ENCODE measurements around the gene PRR32. TPM values are rescaled to one million over a fixed set of nuclear protein-coding genes. Genes with fewer than 3 reads are reported as not detected.
"Not testable (repeated sequence)": the region's sequence is repeated elsewhere in the genome, so short reads cannot be mapped to it uniquely, and the experiment has no call there.

The PRR32 gene
- total RNA-seq: not detected in 2 replicates
- long read RNA-seq: 0 reads

- Mint-ChIP-seq H3K36me3 (ENCODE audit: unreplicated experiment) (no peaks in the 10 kb centered on the region), H3K9me3 (ENCODE audit: unreplicated experiment) (peaks cover 39% of the 10 kb centered on the region), H3K27me3 (ENCODE audit: unreplicated experiment) (no peaks in the 10 kb centered on the region), H3K27ac (ENCODE audit: unreplicated experiment) (no peak within 1 kb of the TSS), H3K4me1 (ENCODE audit: unreplicated experiment) (no peaks in the 10 kb centered on the region), H3K4me3 (ENCODE audit: unreplicated experiment) (no peak within 1 kb of the TSS)
- no peak for TF ChIP-seq CTCF (IDR thresholded peaks at IDR 0.05)
- no peak for DNase-seq (ENCODE audit: extremely low spot score, unreplicated experiment)
Measured at GRCh38 chrX:126819429-126819828, at the start of gene PRR32. Gene PRR32, plus strand, starts transcription at chrX:126819729. Its CDS starts 115 bp downstream, at chrX:126819844.

- peaks cover 43% of the 10 kb centered on the region for H3K9me3 Mint-ChIP-seq (ENCODE audit: unreplicated experiment)
- no peaks in the 10 kb centered on the region for H3K4me1 Mint-ChIP-seq (ENCODE audit: unreplicated experiment)
- no peak overlapping the region for H3K4me3 Mint-ChIP-seq (ENCODE audit: unreplicated experiment)
- DNase-seq (ENCODE audit: extremely low spot score, unreplicated experiment): no peak
- TF ChIP-seq CTCF (IDR thresholded peaks at IDR 0.05): peak; percentile 13
- no peak overlapping the region for H3K27ac Mint-ChIP-seq (ENCODE audit: unreplicated experiment)
- H3K36me3 Mint-ChIP-seq (ENCODE audit: unreplicated experiment): no peaks in the 10 kb centered on the region
- no peaks in the 10 kb centered on the region for H3K27me3 Mint-ChIP-seq (ENCODE audit: unreplicated experiment)
Measured at GRCh38 chrX:126770179-126770578, 49.4 kb upstream of the PRR32 start.

- Mint-ChIP-seq H3K27me3 (ENCODE audit: unreplicated experiment) (no peaks in the 10 kb centered on the region), H3K27ac (ENCODE audit: unreplicated experiment) (no peak overlapping the region), H3K4me3 (ENCODE audit: unreplicated experiment) (no peak overlapping the region), H3K9me3 (ENCODE audit: unreplicated experiment) (peaks cover 37% of the 10 kb centered on the region), H3K36me3 (ENCODE audit: unreplicated experiment) (no peaks in the 10 kb centered on the region), H3K4me1 (ENCODE audit: unreplicated experiment) (no peaks in the 10 kb centered on the region)
- DNase-seq (ENCODE audit: extremely low spot score, unreplicated experiment): no peak
- no peak for TF ChIP-seq CTCF (IDR thresholded peaks at IDR 0.05)
Measured at GRCh38 chrX:126785539-126785938, 34.0 kb upstream of the PRR32 start.

GRCh38 chrX:126799059-126799458 lies 20.5 kb upstream of the PRR32 start:
- Mint-ChIP-seq H3K36me3 (ENCODE audit: unreplicated experiment) (no peaks in the 10 kb centered on the region), H3K27ac (ENCODE audit: unreplicated experiment) (no peak overlapping the region)
- TF ChIP-seq CTCF (IDR thresholded peaks at IDR 0.05): no peak

GRCh38 chrX:126806784-126807183 lies 12.7 kb upstream of the PRR32 start:
- H3K27ac Mint-ChIP-seq (ENCODE audit: unreplicated experiment); H3K4me1 Mint-ChIP-seq (ENCODE audit: unreplicated experiment); H3K4me3 Mint-ChIP-seq (ENCODE audit: unreplicated experiment); H3K36me3 Mint-ChIP-seq (ENCODE audit: unreplicated experiment); DNase-seq (ENCODE audit: extremely low spot score, unreplicated experiment); H3K27me3 Mint-ChIP-seq (ENCODE audit: unreplicated experiment): not testable (repeated sequence)
- peaks cover 59% of the 10 kb centered on the region for H3K9me3 Mint-ChIP-seq (ENCODE audit: unreplicated experiment)

More at GRCh38 chrX:126799059-126799458, 20.5 kb upstream of the PRR32 start:
- H3K4me3 Mint-ChIP-seq (ENCODE audit: unreplicated experiment): no peak overlapping the region
- no peak for DNase-seq (ENCODE audit: extremely low spot score, unreplicated experiment)
- no peaks in the 10 kb centered on the region for H3K27me3 Mint-ChIP-seq (ENCODE audit: unreplicated experiment)
- peaks cover 62% of the 10 kb centered on the region for H3K9me3 Mint-ChIP-seq (ENCODE audit: unreplicated experiment)
- no peaks in the 10 kb centered on the region for H3K4me1 Mint-ChIP-seq (ENCODE audit: unreplicated experiment)

GRCh38 chrX:126815806-126816205 lies 3.7 kb upstream of the PRR32 start:
- no peak for TF ChIP-seq CTCF (IDR thresholded peaks at IDR 0.05)

More at GRCh38 chrX:126815806-126816205, 3.7 kb upstream of the PRR32 start:
- no peak overlapping the region for H3K4me3 Mint-ChIP-seq (ENCODE audit: unreplicated experiment)
- H3K4me1 Mint-ChIP-seq (ENCODE audit: unreplicated experiment): no peaks in the 10 kb centered on the region
- H3K27ac Mint-ChIP-seq (ENCODE audit: unreplicated experiment): no peak overlapping the region
- no peak for DNase-seq (ENCODE audit: extremely low spot score, unreplicated experiment)
- no peaks in the 10 kb centered on the region for H3K36me3 Mint-ChIP-seq (ENCODE audit: unreplicated experiment)
- peaks cover 43% of the 10 kb centered on the region for H3K9me3 Mint-ChIP-seq (ENCODE audit: unreplicated experiment)
- no peaks in the 10 kb centered on the region for H3K27me3 Mint-ChIP-seq (ENCODE audit: unreplicated experiment)

Data from osteocyte (in vitro differentiated cells).